ENCODE data around the gene SRRM1. TPM values are rescaled to one million over a fixed set of nuclear protein-coding genes. Genes with fewer than 3 reads are reported as not detected.
"Not testable (repeated sequence)": the region's sequence is repeated elsewhere in the genome, so short reads cannot be mapped to it uniquely, and the experiment has no call there.

The SRRM1 gene
- total RNA-seq, 1 donor, result 50.7 TPM

- H2AFZ ChIP-seq (ENCODE audit: low read length), result peak overlapping the region; percentile 63
- H3K4me2 ChIP-seq (ENCODE audit: insufficient read depth, low read length), result peak overlapping the region; percentile 76
- peak; percentile 89 for DNase-seq (ENCODE audit: insufficient read length, low spot score, missing footprints)
Observed at GRCh38 chr1:24704411-24705259, 61.5 kb downstream of the SRRM1 start.

DNA sequence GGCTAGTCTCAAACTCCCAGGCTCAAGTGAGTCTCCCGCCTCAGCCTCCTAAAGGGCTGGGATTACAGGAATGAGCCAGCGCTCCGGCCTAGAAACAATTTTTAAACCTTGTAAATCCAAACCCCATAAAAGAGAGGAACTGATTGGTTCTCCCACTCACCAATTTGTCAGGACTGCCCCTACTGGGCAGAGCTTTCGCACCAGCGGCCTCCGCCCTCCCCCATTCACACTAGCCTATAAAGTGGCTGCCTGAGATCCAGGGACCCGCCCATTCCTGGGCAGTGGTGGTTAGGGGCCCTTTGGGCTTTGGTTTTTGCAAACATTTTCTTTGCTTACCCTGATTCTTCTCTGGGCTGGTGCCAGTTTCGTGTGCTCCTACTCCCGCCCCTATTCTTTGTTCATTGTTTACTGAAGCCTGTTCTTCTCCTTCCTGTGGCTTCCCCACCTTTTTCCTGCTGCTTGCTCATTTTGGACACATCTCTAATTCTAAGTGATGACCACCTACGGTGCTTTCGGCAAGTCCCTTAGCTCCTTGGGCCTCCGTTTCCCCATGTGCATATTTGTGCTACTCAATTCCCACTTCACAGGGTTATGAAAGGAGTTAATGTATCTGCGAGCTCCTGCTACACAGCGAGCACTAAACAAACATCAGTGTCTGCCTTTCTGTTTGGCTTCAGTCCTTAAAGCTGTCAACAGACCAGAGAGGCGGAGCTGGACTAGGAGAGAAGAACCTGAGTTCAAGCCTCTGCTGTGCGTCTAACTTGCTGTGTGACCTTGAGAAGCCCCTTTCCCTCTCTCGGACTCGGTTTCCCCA is 62.4 kb downstream of the SRRM1 start:
- Histone ChIP-seq H3K4me3 (ENCODE audit: insufficient read depth, low read length) (peak overlapping the region; percentile 49), H3K27ac (ENCODE audit: low read depth, low read length) (peak overlapping the region; percentile 95), H3K36me3 (ENCODE audit: insufficient read depth, low read length) (no peaks in the 10 kb centered on the region), H3K4me1 (ENCODE audit: insufficient read depth, low read length) (peaks cover 45% of the 10 kb centered on the region), H3K4me2 (ENCODE audit: insufficient read depth, low read length) (peak overlapping the region; percentile 76), H3K9me3 (ENCODE audit: low read depth, low read length) (no peaks in the 10 kb centered on the region), H2AFZ (ENCODE audit: low read length) (peak overlapping the region; percentile 58), H3K27me3 (ENCODE audit: insufficient read depth, low read length) (no peaks in the 10 kb centered on the region), H3K79me2 (ENCODE audit: insufficient read depth, low read length) (no peaks in the 10 kb centered on the region), H4K20me1 (ENCODE audit: insufficient read depth, low read length) (no peaks in the 10 kb centered on the region)
- DNase-seq (ENCODE audit: insufficient read length, low spot score, missing footprints), result peak; percentile 97
- TF ChIP-seq CTCF (IDR thresholded peaks at IDR 0.05; ENCODE audit: extremely low read depth, low read depth, low read length), result no peak

More at GRCh38 chr1:24704411-24705259, 61.5 kb downstream of the SRRM1 start:
- H3K4me3 ChIP-seq (ENCODE audit: insufficient read depth, low read length), result no peak overlapping the region
- no peak for TF ChIP-seq CTCF (IDR thresholded peaks at IDR 0.05; ENCODE audit: extremely low read depth, low read depth, low read length)
- no peaks in the 10 kb centered on the region for H3K9me3 ChIP-seq (ENCODE audit: low read depth, low read length)
- no peaks in the 10 kb centered on the region for H3K27me3 ChIP-seq (ENCODE audit: insufficient read depth, low read length)
- peak overlapping the region; percentile 95 for H3K27ac ChIP-seq (ENCODE audit: low read depth, low read length)
- peaks cover 41% of the 10 kb centered on the region for H3K4me1 ChIP-seq (ENCODE audit: insufficient read depth, low read length)
- H3K36me3 ChIP-seq (ENCODE audit: insufficient read depth, low read length), result no peaks in the 10 kb centered on the region
- no peaks in the 10 kb centered on the region for H3K79me2 ChIP-seq (ENCODE audit: insufficient read depth, low read length)
- no peaks in the 10 kb centered on the region for H4K20me1 ChIP-seq (ENCODE audit: insufficient read depth, low read length)

- H3K36me3 ChIP-seq (ENCODE audit: insufficient read depth, low read length); H3K4me3 ChIP-seq (ENCODE audit: insufficient read depth, low read length); DNase-seq (ENCODE audit: insufficient read length, low spot score, missing footprints); H4K20me1 ChIP-seq (ENCODE audit: insufficient read depth, low read length); H3K9me3 ChIP-seq (ENCODE audit: low read depth, low read length); H3K79me2 ChIP-seq (ENCODE audit: insufficient read depth, low read length); H3K27me3 ChIP-seq (ENCODE audit: insufficient read depth, low read length): not testable (repeated sequence)
- H2AFZ ChIP-seq (ENCODE audit: low read length), result peak overlapping the region; percentile 58
- peak overlapping the region; percentile 95 for H3K27ac ChIP-seq (ENCODE audit: low read depth, low read length)
- H3K4me1 ChIP-seq (ENCODE audit: insufficient read depth, low read length), result peaks cover 45% of the 10 kb centered on the region
- H3K4me2 ChIP-seq (ENCODE audit: insufficient read depth, low read length), result peak overlapping the region; percentile 76
Observed at GRCh38 chr1:24706074-24706389, 62.9 kb downstream of the SRRM1 start.

GRCh38 chr1:24707687-24708086 is 64.6 kb downstream of the SRRM1 start:
- Histone ChIP-seq H2AFZ (ENCODE audit: low read length) (no peak overlapping the region), H4K20me1 (ENCODE audit: insufficient read depth, low read length) (no peaks in the 10 kb centered on the region), H3K9me3 (ENCODE audit: low read depth, low read length) (no peaks in the 10 kb centered on the region), H3K27me3 (ENCODE audit: insufficient read depth, low read length) (no peaks in the 10 kb centered on the region), H3K36me3 (ENCODE audit: insufficient read depth, low read length) (no peaks in the 10 kb centered on the region), H3K4me2 (ENCODE audit: insufficient read depth, low read length) (no peak overlapping the region), H3K4me3 (ENCODE audit: insufficient read depth, low read length) (no peak overlapping the region), H3K27ac (ENCODE audit: low read depth, low read length) (peak overlapping the region; percentile 20), H3K79me2 (ENCODE audit: insufficient read depth, low read length) (no peaks in the 10 kb centered on the region), H3K4me1 (ENCODE audit: insufficient read depth, low read length) (peaks cover 46% of the 10 kb centered on the region)
- no peak for TF ChIP-seq CTCF (IDR thresholded peaks at IDR 0.05; ENCODE audit: extremely low read depth, low read depth, low read length)
- peak; percentile 61 for DNase-seq (ENCODE audit: insufficient read length, low spot score, missing footprints)

All from osteoblast (primary cell).